ENCODE results near the gene MAGI1. TPM values are rescaled to one million over a fixed set of nuclear protein-coding genes. Genes with fewer than 3 reads are reported as not detected.
"Not testable (repeated sequence)": the region's sequence is repeated elsewhere in the genome, so short reads cannot be mapped to it uniquely, and the experiment has no call there.

MAGI1 gene
- total RNA-seq, 2 experiments from 2014 or later: 0.21 to 0.24 TPM

GRCh38 chr3:65719639-65720038 is 319.1 kb downstream of the MAGI1 start:
- POLR2A ChIA-PET; H3K9me3 Mint-ChIP-seq; H3K4me3 Mint-ChIP-seq; DNase-seq; H3K27me3 Mint-ChIP-seq; H3K36me3 Mint-ChIP-seq; CTCF ChIA-PET; H3K27ac Mint-ChIP-seq; intact Hi-C loops (cut with micrococcal nuclease); H3K4me1 Mint-ChIP-seq (ENCODE audit: low read depth): not testable (repeated sequence)

DNA sequence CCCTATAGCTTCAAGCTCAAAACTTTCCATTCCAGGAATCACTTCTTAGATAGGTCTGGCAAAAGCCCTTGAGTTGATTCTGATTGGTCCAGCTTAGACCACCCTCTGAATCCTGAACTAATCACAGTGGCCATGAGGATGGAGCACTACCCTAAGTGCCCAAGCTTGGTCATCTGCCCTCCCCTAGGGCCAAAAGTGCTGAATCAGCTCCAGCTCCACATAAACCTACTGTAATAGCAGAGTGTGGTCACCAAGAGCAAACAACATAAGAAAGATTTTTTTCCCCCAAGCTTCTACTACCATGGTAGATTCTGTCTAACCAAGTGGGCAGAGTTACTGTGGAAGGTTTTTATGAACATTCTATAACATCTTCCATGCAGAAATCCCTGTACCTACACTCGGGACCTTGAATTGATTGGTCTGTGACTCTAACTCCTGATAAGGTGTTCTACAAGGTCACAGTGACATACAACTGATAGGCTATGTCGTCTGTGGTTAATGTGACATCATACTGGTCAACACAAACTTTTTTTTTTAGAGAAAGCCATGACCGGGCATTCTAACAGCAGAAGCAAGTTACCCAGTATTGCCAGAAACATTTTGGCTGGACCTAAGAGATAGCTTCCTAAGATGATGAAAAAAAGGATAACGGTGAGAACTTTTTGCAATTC is 320.9 kb downstream of the MAGI1 start:
- no peak for DNase-seq
- Mint-ChIP-seq H3K36me3 (no peaks in the 10 kb centered on the region), H3K4me1 (ENCODE audit: low read depth) (no peaks in the 10 kb centered on the region), H3K27me3 (peaks cover 2% of the 10 kb centered on the region), H3K27ac (no peak overlapping the region), H3K4me3 (no peak overlapping the region), H3K9me3 (no peaks in the 10 kb centered on the region)
- ChIA-PET POLR2A (no interaction called here), CTCF (no interaction called here)
- intact Hi-C loops (cut with micrococcal nuclease): no loop called here

- ChIA-PET CTCF (no interaction called here), POLR2A (no interaction called here)
- H3K4me3 Mint-ChIP-seq: no peak overlapping the region
- intact Hi-C loops (cut with micrococcal nuclease): no loop called here
- H3K36me3 Mint-ChIP-seq: no peaks in the 10 kb centered on the region
- no peaks in the 10 kb centered on the region for H3K4me1 Mint-ChIP-seq (ENCODE audit: low read depth)
- H3K27ac Mint-ChIP-seq: no peak overlapping the region
- no peak for DNase-seq
- H3K27me3 Mint-ChIP-seq: peaks cover 2% of the 10 kb centered on the region
- no peaks in the 10 kb centered on the region for H3K9me3 Mint-ChIP-seq
Observed at GRCh38 chr3:65716071-65716751, 322.5 kb downstream of the MAGI1 start.

- Mint-ChIP-seq H3K9me3 (peaks cover 5% of the 10 kb centered on the region), H3K27ac (no peak overlapping the region), H3K4me3 (no peak overlapping the region), H3K27me3 (peaks cover 2% of the 10 kb centered on the region), H3K36me3 (no peaks in the 10 kb centered on the region), H3K4me1 (ENCODE audit: low read depth) (no peaks in the 10 kb centered on the region)
- ChIA-PET CTCF (no interaction called here), POLR2A (no interaction called here)
- no peak for DNase-seq
- intact Hi-C loops (cut with micrococcal nuclease): no loop called here
Observed at GRCh38 chr3:65714134-65714533, 324.6 kb downstream of the MAGI1 start.

- no peaks in the 10 kb centered on the region for H3K4me1 Mint-ChIP-seq (ENCODE audit: low read depth)
- H3K27ac Mint-ChIP-seq: no peak overlapping the region
- H3K9me3 Mint-ChIP-seq: peaks cover 5% of the 10 kb centered on the region
- no peaks in the 10 kb centered on the region for H3K36me3 Mint-ChIP-seq
- POLR2A ChIA-PET: no interaction called here
- DNase-seq: no peak
- CTCF ChIA-PET: no interaction called here
- intact Hi-C loops (cut with micrococcal nuclease): no loop called here
- no peak overlapping the region for H3K4me3 Mint-ChIP-seq
- H3K27me3 Mint-ChIP-seq: peaks cover 2% of the 10 kb centered on the region
Observed at GRCh38 chr3:65713016-65713415, 325.7 kb downstream of the MAGI1 start.

GRCh38 chr3:65712140-65712539 is 326.6 kb downstream of the MAGI1 start:
- H3K4me1 Mint-ChIP-seq (ENCODE audit: low read depth): no peaks in the 10 kb centered on the region

DNA sequence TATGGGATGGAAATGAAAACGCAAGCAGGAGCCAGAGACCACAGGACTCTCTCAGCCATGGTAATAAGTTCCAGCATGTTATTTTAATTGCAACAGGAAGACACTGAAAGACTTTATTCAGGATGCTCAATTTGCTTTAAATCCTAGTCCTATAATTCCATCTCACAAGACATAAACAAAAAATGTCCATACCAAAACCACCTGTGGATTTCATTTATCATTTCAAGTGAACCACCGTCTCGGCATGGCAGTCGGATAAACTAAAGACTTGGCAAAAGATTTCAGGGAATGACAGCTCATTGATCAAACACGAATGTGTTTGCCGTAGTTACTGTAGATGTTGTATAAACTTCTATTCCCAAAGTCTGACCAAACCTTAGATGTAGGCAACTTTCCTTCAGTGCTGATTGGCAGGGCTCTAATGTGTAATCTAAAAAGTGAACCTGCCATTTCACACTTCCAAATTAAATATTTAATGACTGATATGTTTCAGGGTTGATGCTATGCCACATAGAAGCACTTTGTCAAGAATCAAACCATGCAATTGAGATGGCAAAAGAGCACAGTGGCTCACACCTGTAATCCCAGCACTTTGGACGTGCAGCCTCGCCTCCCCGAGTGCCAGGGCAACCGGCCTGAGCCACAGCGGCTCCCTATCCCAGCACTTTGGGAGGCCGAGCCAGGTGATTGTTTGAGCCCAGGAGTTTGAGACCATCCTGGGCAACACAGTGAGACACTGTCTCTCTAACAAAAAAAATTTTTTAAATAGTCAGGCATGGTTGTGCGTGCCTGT is 331.7 kb downstream of the MAGI1 start:
- intact Hi-C loops (cut with micrococcal nuclease): no loop called here
- ChIA-PET CTCF (no interaction called here), POLR2A (no interaction called here)
- H3K4me1 Mint-ChIP-seq (ENCODE audit: low read depth): no peaks in the 10 kb centered on the region
- H3K27ac Mint-ChIP-seq: no peak overlapping the region
- H3K27me3 Mint-ChIP-seq: no peaks in the 10 kb centered on the region
- H3K36me3 Mint-ChIP-seq: no peaks in the 10 kb centered on the region
- no peak overlapping the region for H3K4me3 Mint-ChIP-seq
- no peak for DNase-seq
- peaks cover 5% of the 10 kb centered on the region for H3K9me3 Mint-ChIP-seq

More at GRCh38 chr3:65712140-65712539, 326.6 kb downstream of the MAGI1 start:
- Mint-ChIP-seq H3K4me3 (no peak overlapping the region), H3K27ac (no peak overlapping the region), H3K27me3 (peaks cover 2% of the 10 kb centered on the region), H3K36me3 (no peaks in the 10 kb centered on the region), H3K9me3 (peaks cover 5% of the 10 kb centered on the region)
- CTCF ChIA-PET: no interaction called here
- no peak for DNase-seq
- POLR2A ChIA-PET: no interaction called here
- intact Hi-C loops (cut with micrococcal nuclease): no loop called here

DNA sequence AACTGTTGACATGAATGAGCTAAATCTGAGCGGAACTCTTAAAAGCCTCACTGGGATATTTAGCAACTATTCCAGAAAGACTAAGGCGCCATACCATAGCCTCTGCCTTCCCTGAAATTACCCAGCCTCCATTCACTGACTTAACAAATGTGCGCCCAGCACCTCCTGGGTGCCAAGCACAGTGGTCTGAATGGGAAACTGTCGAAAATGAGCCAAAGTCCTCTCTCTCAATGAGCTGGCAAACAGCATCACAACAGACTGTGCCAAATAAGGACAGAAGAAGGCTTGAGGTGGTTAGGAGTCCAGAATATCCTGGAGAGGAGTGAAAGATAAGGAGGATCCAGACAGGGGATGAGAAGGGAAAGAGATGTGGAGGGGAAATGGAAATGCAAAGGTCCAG is 332.4 kb downstream of the MAGI1 start:
- CTCF ChIA-PET: no interaction called here
- Mint-ChIP-seq H3K36me3 (no peaks in the 10 kb centered on the region), H3K4me1 (ENCODE audit: low read depth) (no peaks in the 10 kb centered on the region), H3K4me3 (no peak overlapping the region), H3K9me3 (peaks cover 5% of the 10 kb centered on the region), H3K27ac (no peak overlapping the region), H3K27me3 (no peaks in the 10 kb centered on the region)
- POLR2A ChIA-PET: no interaction called here
- DNase-seq: no peak
- intact Hi-C loops (cut with micrococcal nuclease): no loop called here

DNA sequence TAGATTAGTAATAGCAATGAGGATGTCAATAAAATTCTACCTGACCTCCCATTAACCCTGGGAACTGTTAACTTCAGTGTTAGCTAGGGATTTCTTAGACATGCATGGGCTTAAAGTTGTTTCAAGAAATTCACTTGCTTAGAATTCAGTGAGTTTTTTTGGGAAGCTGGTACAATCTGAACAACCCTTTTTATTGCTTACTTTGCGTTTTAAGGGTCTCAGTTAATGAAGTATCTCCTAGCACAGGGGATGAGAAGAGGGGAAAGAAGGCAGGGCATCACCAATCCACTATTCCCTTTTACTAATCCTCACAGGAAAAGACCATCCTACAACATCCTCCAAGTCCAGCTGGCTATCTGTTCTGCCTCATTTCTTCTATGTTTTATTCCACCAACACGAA is 334.9 kb downstream of the MAGI1 start:
- no peak for DNase-seq
- no peaks in the 10 kb centered on the region for H3K4me1 Mint-ChIP-seq (ENCODE audit: low read depth)
- ChIA-PET CTCF (no interaction called here), POLR2A (no interaction called here)
- H3K36me3 Mint-ChIP-seq: no peaks in the 10 kb centered on the region
- H3K4me3 Mint-ChIP-seq: no peak overlapping the region
- H3K27me3 Mint-ChIP-seq: no peaks in the 10 kb centered on the region
- H3K27ac Mint-ChIP-seq: no peak overlapping the region
- intact Hi-C loops (cut with micrococcal nuclease): no loop called here
- no peaks in the 10 kb centered on the region for H3K9me3 Mint-ChIP-seq

GRCh38 chr3:65703026-65703425 is 335.7 kb downstream of the MAGI1 start:
- Mint-ChIP-seq H3K4me3 (no peak overlapping the region), H3K27me3 (no peaks in the 10 kb centered on the region), H3K4me1 (ENCODE audit: low read depth) (no peaks in the 10 kb centered on the region), H3K9me3 (no peaks in the 10 kb centered on the region), H3K36me3 (no peaks in the 10 kb centered on the region), H3K27ac (no peak overlapping the region)
- intact Hi-C loops (cut with micrococcal nuclease): no loop called here
- ChIA-PET POLR2A (no interaction called here), CTCF (no interaction called here)
- no peak for DNase-seq

GRCh38 chr3:65702202-65702601 is 336.5 kb downstream of the MAGI1 start:
- Mint-ChIP-seq H3K4me1 (ENCODE audit: low read depth) (no peaks in the 10 kb centered on the region), H3K4me3 (no peak overlapping the region), H3K27ac (no peak overlapping the region), H3K36me3 (no peaks in the 10 kb centered on the region), H3K27me3 (no peaks in the 10 kb centered on the region), H3K9me3 (no peaks in the 10 kb centered on the region)
- POLR2A ChIA-PET: no interaction called here
- CTCF ChIA-PET: no interaction called here
- intact Hi-C loops (cut with micrococcal nuclease): no loop called here
- DNase-seq: no peak

DNA sequence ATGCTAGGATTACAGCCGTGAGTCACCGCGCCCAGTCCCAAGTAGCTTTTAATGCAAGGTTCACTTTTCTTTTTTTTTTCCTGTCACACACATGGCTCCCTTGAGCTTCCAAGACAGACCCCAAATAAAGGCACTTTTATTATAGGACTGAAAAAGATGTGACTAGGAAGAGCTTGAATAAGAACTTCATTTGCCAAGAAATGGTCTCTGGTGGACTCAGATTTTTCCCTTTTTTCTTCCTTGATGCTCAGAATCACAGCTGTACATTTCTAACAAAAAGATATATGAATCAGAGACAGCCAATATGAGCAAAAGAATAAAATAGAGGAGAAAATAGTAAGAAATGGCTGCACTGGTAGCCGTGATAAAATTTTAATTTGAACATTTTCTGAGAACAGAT is 337.2 kb downstream of the MAGI1 start:
- Mint-ChIP-seq H3K4me3 (no peak overlapping the region), H3K27me3 (no peaks in the 10 kb centered on the region), H3K36me3 (no peaks in the 10 kb centered on the region), H3K27ac (no peak overlapping the region), H3K4me1 (ENCODE audit: low read depth) (no peaks in the 10 kb centered on the region), H3K9me3 (no peaks in the 10 kb centered on the region)
- DNase-seq: no peak
- ChIA-PET CTCF (no interaction called here), POLR2A (no interaction called here)
- intact Hi-C loops (cut with micrococcal nuclease): no loop called here

GRCh38 chr3:65689436-65689835 is 349.3 kb downstream of the MAGI1 start:
- no peak for DNase-seq
- Mint-ChIP-seq H3K4me3 (no peak overlapping the region), H3K27ac (no peak overlapping the region), H3K27me3 (no peaks in the 10 kb centered on the region), H3K9me3 (no peaks in the 10 kb centered on the region), H3K4me1 (ENCODE audit: low read depth) (no peaks in the 10 kb centered on the region), H3K36me3 (no peaks in the 10 kb centered on the region)
- intact Hi-C loops (cut with micrococcal nuclease): no loop called here
- CTCF ChIA-PET: no interaction called here
- POLR2A ChIA-PET: no interaction called here

Data from activated CD4-positive, alpha-beta memory T cell treated with anti-CD3 and anti-CD28 coated beads for 36 hours (primary cell).